ENCODE results near the gene ESR1.

DNA sequence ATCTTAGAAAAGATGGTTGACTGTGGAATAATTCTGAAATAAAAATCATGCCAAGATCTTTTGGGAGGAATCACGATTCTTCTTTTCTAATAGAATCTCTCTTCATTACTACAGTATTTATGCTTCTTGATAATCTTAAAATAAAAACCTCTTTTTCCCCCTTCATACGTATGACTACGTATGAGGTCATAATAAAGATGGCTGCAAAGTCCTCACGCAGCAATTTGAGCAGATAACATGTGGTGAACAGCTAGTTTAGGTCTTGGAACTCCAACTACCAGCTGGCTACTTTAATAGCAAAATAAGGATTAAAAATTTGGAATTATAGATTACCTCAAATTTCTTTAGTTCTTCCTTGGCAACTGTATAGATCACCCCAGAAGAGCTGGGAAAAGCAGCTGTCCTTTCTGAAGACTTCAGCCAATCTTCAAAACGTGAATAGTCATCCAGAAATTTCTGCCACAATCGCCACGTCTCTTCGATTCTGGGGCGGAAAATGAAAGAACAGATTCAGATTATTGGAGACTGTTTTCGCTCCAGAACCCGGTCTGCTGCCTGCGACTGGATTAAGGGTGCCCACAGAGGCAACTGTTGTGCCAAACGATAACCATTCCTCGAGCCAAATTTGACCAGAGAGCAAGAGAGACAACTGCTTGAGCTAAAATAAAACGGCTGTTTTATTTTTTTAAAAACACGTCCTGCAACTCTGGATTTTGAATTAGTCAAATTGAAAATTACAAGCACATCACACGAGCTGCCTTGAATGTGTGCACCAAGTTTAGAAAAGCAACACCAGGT, 347.3 kb downstream of the ESR1 start:
- TF ChIP-seq CTCF (conservative IDR thresholded peaks at IDR 0.05; ENCODE audit: low read length) (no peak), EZH2phosphoT487 (IDR thresholded peaks at IDR 0.05; ENCODE audit: borderline replicate concordance, low read depth, low read length) (no peak)
